Measurements from ENCODE around the gene CDH23. TPM values are rescaled to one million over a fixed set of nuclear protein-coding genes. Genes with fewer than 3 reads are reported as not detected.

Gene CDH23
- total and polyA plus RNA-seq, 9 of the 15 experiments (the other 6 are each of a cell fraction or from before 2014, with no cell fraction given), result 0.18 to 1.2 (median 0.47) TPM

GRCh38 chr10:71797533-71798307, 401.0 kb downstream of the CDH23 start (continued):
- TF ChIP-seq ZBTB34 (CRISPR knock-in tag; IDR thresholded peaks at IDR 0.05) (0 out of 2 replicates have a peak, but pooled peaks have one; percentile 21), RNF2 (IDR thresholded peaks at IDR 0.05) (peak; percentile 95), MAZ (CRISPR knock-in tag; conservative IDR thresholded peaks at IDR 0.05 in 1 of 2, IDR thresholded peaks at IDR 0.05 in 1 of 2) (peak in 1 of 2 experiments; percentile 74; a peak in 2 of 4 replicates), FOSL1 (tag; conservative IDR thresholded peaks at IDR 0.05) (peak; percentile 57), RREB1 (CRISPR knock-in tag; IDR thresholded peaks at IDR 0.05) (no peak), ZFP36 (IDR thresholded peaks at IDR 0.05; ENCODE audit: low read depth, low read length, partially characterized antibody) (no peak), KLF13 (tag; IDR thresholded peaks at IDR 0.05; ENCODE audit: borderline replicate concordance, low read depth) (no peak), WHSC1 (IDR thresholded peaks at IDR 0.05; ENCODE audit: low read length) (no peak), TCFL5 (CRISPR knock-in tag; conservative IDR thresholded peaks at IDR 0.05) (no peak), CBFA2T3 (IDR thresholded peaks at IDR 0.05) (peak; percentile 97), TGIF2 (CRISPR knock-in tag; IDR thresholded peaks at IDR 0.05) (no peak), ZNF780A (CRISPR knock-in tag; IDR thresholded peaks at IDR 0.05) (no peak), MITF (IDR thresholded peaks at IDR 0.05) (0 out of 2 replicates have a peak, but pooled peaks have one; percentile 48), ZNF3 (CRISPR knock-in tag; IDR thresholded peaks at IDR 0.05) (no peak), GTF2E2 (tag; IDR thresholded peaks at IDR 0.05) (no peak), CCAR2 (IDR thresholded peaks at IDR 0.05; ENCODE audit: low read depth, low read length) (no peak), ESRRA (IDR thresholded peaks at IDR 0.05; ENCODE audit: borderline replicate concordance, low read depth) (no peak), PYGO2 (tag; IDR thresholded peaks at IDR 0.05) (no peak), FOXK2 (conservative IDR thresholded peaks at IDR 0.05 in 1 of 2, IDR thresholded peaks at IDR 0.05 in 1 of 2; ENCODE audit: low read depth in 2 of 2) (no peak), SRSF7 (optimal IDR thresholded peaks at IDR 0.05; ENCODE audit: low read depth, low read length) (no peak), RHOXF2B (CRISPR knock-in tag; conservative IDR thresholded peaks at IDR 0.05) (no peak; the same call in 1 of the 2 replicates)
